HG02938 (cell line): Measurements from ENCODE around the gene BECN2.

Source experiments
- ATAC-seq: cut with Tn5 transposase; IDR thresholded peaks from one replicate; pipeline ENCODE4 v1.9.1; 2021; ENCODE audit warnings: mild to moderate bottlenecking, moderate library complexity; ENCODE audit not compliant: unreplicated experiment

BECN2 gene, protein sequence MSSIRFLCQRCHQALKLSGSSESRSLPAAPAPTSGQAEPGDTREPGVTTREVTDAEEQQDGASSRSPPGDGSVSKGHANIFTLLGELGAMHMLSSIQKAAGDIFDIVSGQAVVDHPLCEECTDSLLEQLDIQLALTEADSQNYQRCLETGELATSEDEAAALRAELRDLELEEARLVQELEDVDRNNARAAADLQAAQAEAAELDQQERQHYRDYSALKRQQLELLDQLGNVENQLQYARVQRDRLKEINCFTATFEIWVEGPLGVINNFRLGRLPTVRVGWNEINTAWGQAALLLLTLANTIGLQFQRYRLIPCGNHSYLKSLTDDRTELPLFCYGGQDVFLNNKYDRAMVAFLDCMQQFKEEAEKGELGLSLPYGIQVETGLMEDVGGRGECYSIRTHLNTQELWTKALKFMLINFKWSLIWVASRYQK

DNA sequence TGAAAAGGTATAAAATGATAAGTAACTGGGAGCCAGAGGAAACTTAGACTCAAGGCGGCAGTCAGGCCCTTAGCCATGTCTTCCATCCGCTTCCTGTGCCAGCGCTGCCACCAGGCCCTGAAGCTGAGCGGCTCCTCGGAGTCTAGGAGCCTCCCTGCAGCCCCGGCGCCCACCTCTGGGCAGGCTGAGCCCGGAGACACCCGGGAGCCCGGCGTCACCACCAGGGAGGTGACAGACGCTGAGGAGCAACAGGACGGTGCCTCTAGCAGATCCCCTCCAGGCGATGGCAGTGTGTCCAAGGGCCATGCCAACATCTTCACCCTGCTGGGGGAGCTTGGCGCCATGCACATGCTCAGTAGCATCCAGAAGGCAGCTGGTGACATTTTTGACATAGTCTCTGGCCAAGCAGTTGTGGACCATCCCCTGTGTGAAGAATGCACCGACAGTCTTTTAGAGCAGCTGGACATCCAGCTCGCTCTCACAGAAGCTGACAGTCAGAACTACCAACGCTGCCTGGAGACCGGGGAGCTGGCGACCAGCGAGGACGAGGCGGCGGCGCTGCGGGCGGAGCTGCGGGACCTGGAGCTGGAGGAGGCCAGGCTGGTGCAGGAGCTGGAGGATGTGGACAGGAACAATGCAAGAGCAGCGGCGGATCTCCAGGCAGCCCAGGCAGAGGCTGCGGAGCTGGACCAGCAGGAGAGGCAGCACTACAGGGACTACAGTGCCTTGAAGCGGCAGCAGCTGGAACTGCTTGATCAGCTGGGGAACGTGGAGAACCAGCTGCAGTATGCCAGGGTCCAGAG is at the start of gene BECN2:
Gene BECN2, plus strand, starts transcription at position 76 of the 803 bp plus-strand sequence. Its CDS starts 0 bp downstream, at position 76.
- no peak for ATAC-seq

DNA sequence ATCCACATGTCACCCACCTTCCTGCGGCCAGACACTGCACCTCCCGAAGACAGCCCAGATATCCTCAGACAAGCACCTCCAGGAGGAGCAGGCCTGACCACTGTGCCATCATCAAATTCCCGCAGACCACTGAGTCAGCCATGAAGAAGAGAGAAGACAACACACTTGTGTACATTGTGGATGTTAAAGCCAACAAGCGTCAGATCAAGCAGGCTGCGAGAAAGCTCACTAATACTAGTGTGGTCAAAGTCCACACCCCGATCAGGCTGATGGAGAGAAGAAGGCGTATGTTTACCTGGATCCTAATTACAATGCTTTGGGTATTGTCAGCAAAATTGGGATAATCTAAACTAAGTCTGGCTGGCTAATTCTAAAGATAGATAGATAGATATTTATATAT is 41.4 kb upstream of the BECN2 start:
- ATAC-seq = no peak

DNA sequence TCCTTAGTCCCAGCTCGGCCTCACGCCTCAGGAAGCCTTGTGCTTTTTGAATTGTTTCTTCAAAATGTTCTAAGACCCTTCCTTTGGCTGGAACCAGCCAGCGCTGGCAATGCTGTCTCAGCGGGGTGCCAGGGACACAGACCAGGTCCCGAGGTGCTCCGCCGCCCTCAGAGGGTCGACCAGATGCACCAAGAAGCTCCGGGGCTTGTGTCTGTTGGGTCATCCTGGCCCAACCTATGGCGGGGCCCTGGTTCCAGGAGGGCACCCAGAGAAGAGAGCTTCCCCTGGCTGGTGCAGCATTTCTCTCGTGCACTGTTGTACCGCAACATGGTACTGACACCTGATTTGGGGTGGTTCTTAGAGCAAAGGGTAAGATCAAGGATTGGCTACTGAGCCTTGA is 40.1 kb upstream of the BECN2 start:
- ATAC-seq = no peak

DNA sequence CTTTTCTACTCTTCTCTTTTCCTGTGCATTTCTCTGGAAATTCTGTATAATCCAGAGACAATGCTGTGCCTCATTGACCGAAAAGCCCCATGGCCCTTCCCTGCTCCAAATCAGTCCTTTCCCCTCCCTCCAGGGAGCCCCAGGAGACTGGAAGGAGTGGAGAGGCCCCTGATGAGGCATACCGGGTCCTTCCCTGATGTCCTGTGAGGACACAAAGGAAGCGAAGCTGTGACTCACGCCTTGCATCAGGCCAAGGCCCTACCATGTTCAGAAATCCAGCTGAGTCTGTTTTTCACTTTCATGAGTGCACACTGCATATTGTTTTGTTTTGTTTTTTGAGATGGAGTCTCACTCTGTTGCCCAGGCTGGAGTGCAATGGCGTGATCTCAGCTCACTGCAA is 38.7 kb upstream of the BECN2 start:
- no peak for ATAC-seq

DNA sequence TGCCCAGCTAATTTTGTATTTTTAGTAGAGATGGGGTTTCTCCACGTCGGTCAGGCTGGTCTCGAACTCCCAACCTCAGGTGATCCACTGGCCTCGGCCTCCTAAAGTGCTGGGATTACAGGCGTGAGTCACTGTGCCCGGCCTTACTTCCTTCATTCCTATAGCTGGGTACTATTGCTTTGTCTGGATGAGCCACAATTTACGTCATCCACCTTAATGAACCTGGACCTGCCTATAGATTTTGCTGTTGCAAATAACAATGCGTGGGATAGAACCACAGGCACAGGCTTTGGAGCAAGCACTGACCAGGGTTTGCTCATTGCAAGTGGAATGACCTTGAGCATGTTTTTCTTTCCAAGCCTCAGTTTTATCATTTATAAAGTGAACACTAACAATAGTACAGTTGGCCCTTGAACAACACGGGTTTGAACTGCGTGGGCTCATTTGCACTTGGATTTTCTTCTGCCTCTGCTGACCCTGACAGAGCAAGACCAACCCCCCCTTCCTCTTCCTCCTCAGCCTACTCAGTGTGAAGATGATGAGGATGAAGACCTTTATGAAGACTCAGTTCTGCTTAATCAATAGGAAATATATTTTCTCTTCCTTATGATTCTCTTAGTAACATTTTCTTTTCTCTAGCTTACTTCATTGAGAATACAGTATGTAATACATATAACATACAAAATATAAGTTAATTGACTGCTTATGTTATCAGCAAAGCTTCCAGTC is 33.3 kb upstream of the BECN2 start:
- no peak for ATAC-seq

DNA sequence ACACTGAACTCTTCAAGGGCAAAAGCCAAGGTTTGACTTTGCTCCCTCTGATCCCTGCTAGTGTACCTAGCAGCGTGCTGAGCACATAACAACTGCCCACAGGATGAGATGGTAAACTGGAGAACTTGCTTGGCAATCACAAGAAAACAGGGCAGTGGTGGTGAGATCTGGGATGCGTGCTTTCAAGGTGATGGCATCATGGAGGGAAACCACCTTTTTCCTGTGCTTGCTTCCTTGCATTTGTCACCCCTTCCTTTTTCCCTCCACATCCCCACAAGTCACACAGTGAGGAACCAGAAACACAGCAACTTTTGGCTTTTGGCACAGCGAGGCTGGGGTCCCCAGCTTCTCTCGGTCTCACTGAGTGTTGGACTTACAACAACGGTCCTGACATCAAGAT is 31.4 kb upstream of the BECN2 start:
- no peak for ATAC-seq

- no peak for ATAC-seq
Measured at GRCh38 chr1:241927321-241927720, 30.2 kb upstream of the BECN2 start.

DNA sequence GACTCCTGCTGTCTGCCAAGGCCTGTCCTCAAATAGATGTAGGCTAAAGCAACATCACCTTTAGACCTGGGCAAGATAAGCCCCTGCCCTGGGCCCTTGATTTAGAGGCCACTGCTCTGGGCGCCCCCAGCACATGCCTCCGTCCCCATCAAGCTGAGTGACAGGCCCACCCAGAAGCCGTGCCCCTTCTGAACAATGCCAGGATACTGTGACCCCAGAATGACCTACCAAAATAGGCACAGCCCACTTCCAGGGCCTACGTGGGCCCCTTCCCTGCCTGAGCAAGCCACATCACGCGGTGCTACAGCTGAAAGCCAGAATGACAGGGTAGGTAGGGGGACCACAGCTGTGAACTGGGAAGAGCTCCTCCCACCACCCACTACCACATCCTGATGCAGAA is 24.7 kb upstream of the BECN2 start:
- ATAC-seq = no peak

DNA sequence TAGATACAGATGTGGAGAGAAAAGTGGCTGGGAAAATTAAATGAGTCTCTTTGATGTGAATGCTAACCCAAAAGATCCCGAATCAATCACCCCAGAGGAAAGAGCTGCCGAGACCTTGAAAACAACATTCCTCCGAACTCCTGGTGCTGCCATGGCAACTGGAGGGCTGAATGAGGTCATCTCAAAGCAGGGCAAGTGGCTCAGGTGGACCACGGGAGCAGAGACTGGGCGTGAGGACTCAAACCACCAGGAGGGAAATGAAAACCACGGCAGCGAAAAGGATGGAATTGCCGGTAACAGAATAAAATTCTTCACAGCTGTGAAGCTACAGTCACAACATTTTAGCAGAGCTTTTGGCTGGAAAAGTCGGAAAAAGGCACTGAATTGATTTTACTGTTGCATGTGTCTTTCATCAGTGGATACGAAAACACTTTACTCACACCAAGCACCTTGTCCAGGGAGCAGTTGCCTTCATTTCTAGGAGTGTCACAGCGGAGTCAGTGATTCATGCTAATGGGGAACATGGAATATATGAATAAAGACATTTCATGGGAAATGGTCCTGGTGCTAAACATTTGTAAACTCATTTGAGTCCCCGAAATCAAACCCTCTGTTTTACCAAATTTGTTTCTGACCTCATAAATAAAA is 23.2 kb upstream of the BECN2 start:
- ATAC-seq = no peak

GRCh38 chr1:241934866-241935265 is 22.7 kb upstream of the BECN2 start:
- no peak for ATAC-seq

DNA sequence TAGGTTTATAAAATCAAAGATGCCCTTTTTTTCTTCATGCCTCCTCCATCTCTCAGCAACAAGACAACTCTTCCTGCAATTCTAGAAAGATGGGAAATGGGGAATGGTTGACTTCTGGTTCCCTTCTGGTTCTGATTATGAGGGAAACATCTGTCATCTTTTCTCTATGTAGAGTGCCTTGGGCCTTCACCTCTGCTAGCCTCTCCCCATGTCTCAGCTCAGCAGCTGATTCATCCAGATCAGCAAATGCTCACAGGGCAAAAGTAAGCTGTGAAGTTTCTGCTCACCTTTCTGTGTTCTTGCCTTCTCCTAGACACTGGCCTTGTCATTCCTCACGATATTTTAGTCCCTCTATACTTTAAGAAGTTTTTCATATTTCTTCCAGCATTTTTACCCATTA is 17.8 kb upstream of the BECN2 start:
- no peak for ATAC-seq

GRCh38 chr1:241942738-241943137 is 14.8 kb upstream of the BECN2 start:
- no peak for ATAC-seq

DNA sequence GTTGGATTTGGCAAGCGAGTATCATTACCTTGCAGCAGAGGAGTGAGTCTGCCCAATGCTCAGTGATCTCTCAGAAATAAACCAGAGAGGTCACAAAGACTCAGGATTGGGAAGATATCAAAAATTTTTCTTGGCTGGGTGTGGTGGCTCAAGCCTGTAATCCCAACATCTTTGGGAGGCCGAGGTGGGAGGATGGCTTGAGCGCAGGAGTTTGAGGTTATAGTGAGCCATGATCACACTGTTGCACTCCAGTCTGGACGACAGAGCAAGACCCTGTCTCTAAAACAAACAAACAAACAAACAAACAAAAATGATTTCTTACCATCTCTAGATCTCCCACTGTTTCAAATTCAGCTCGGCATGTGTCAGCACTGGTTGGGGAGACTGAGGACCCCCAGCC is 13.3 kb upstream of the BECN2 start:
- no peak for ATAC-seq

DNA sequence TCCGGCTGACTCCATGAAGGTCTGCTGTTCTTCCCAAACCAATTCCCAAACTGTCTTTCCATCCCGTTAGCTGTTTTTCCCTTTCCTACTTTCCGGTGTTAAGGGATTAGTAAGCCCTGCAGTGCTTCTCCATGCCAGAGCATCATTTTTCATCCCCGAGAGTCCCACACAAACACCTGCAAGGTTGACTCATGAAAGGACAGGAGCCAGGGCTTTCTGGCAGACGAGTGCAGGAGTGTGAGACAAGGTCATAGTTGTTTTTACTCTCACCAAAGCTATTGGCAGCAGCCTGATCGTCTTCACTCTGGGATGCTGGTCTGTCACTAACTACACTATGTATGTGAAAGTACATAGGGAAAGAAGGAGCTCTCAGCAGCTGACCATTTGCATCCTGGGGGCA is 10.2 kb upstream of the BECN2 start:
- ATAC-seq = no peak

DNA sequence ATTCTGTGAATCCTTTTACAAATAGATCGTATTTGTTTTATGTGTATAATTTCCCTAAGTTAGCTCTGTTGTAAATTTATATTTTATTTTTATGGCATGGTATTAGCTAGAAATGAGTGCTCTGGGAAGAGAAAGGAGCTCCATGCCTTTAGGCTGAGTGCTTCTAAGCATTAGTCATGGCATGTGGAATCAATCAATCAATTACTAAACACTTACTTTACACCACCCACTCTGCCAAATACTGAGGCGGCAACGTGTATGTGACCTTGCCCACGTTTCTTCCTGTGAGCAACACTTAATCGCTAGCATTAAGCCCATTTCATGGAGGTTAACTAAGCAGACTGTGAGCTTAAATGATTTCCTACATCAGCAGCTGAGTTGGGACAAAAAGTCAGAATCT is 7.2 kb upstream of the BECN2 start:
- no peak for ATAC-seq

DNA sequence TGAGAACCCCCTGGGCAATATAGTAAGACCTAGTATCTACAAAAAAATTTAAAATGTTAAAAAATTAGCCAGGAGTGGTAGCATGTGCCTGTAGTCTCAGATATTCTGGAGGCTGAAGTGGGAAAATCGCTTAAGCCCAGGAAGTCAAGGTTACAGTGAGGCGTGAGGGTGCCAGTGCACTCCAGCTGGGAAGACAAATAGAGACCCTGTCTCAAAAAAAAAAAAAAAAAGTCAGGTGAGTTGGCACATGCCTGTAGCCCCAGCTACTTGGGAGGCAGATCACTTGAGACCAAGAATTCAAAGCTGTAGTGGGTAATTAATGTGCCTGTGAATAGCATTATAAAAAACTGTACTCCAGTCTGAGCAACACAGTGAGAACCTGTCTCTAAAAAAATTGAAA is 4.6 kb downstream of the BECN2 start:
- no peak for ATAC-seq

GRCh38 chr1:241963722-241964121 is 6.2 kb downstream of the BECN2 start:
- no peak for ATAC-seq

- no peak for ATAC-seq
Measured at GRCh38 chr1:241964550-241965282, 7.1 kb downstream of the BECN2 start.

DNA sequence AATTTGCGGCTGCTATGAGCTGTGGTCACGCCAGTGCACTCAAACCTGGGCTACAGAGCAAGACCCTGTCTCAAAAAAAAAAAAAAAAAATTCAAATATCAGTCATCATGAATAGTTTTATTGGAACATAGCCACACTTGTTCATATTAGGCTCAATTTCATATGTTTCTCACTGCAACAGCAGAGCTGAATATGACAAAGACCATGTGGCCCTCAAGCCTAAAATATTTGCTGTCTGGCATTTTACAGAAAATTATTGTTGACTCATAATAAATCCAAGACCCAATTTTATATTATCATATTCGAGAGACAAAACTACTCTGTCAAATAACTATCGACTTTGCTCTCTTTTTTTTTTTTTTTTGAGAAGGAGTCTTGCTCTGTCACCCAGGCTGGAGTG is 11.0 kb downstream of the BECN2 start:
- ATAC-seq = no peak

DNA sequence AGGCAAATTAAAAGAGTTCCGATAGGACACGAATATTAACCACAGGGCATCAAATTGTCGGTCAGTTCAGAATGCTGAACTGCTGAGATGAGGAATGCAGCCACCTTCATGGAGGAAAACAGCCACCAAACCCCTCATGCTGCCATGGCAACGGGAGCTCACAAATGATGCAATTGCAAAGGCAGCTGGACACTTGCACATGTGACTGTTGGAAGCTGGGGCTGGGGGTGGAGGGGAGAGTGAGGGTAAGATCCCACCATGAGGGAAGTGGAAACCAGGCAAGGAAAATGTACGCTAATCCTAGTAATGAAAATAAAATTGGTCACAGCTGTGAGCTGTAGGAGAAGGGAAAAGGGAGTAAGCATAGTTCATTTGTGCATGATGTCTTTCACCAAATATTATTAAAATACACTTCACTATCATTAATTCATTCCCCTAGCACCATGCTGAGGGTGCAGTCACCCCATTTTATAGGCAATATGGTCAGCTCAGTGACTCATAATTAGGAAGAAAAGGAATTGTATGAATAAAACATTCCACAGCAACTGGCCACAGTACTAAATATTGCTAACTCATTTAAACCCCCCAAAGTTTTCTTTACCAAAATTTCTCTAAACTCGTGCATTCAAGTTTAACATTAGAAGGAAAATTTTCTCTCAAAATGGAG is 15.3 kb downstream of the BECN2 start:
- no peak for ATAC-seq
